Endothelial cell of hepatic sinusoid (primary cell): ENCODE data around the gene C1orf21.

Experiments used
- in situ Hi-C: cut with HindIII; loops from 2 replicates; pipeline ENCODE4 v1.10.0; 2017; ENCODE audit warnings: low sequenced_read_pairs

Gene C1orf21

GRCh38 chr1:184646178-184646701, 259.4 kb downstream of the C1orf21 start:
- in situ Hi-C loops: no loop called here

- in situ Hi-C loops: no loop called here
Measured at GRCh38 chr1:184646824-184647223, 260.0 kb downstream of the C1orf21 start.

DNA sequence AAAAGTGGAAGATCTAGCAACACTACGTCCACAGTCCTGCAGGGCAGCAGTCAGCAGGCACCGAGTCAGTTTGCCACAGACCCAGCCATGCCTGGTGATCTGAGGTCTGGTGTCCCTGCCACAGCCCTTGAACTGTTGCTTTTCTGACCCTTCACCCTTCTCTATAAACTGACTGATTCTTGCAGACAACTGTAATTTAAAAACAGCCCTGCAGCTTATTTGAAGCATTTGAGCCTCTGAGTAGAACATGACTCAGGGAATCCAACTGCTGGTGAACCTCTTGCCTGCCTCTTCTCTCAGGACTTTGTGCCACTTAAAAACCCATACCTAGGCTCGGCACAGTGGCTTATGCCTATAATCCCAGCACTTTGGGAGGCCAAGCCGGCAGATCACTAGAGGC, 260.6 kb downstream of the C1orf21 start:
- in situ Hi-C loops: no loop called here

- in situ Hi-C loops: no loop called here
Measured at GRCh38 chr1:184648160-184648855, 261.5 kb downstream of the C1orf21 start.

- in situ Hi-C loops: no loop called here
Measured at GRCh38 chr1:184648856-184649201, 262.0 kb downstream of the C1orf21 start.

- in situ Hi-C loops: no loop called here
Measured at GRCh38 chr1:184649451-184649888, 262.6 kb downstream of the C1orf21 start.

GRCh38 chr1:184650177-184650866, 263.5 kb downstream of the C1orf21 start:
- in situ Hi-C loops: no loop called here

DNA sequence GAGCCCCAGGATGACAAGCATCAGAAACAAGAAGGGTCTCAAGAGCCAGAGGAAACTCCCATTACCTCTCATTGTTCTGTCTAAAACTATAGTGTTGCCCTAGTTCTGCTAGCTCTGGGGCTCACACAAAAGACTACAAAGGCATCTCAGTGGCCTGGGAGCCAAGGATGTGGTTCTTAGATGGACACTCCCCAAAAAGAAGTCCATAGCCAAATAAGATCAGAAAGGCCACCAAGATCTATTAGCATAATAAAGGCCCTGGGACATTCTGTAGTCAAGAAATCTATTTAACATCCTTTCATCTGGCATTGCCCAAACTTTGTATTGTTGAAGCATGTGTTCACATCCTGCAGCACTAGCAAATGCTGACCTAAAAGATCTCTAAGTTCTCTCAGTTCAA, 268.4 kb downstream of the C1orf21 start:
- in situ Hi-C loops: no loop called here

GRCh38 chr1:184656221-184656620, 269.4 kb downstream of the C1orf21 start:
- in situ Hi-C loops: no loop called here

DNA sequence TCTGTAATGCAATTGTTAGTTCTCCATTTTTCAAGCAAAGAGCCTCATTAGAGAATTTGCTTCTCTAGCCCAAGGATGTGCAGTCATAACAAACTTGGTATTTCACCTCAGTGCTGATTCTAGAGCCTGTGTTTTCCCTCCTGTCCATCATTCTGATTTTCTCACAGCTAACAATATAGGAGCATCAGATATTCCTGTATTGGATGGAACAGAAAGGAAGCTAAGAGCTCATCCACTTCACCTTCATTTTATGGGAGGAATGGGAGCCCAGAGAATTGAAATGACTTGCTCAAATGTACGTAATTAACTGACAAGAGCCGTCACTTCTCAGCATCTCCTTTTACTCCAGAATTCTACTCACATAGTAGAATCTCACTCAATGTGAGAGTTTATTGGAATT, 271.2 kb downstream of the C1orf21 start:
- in situ Hi-C loops: no loop called here

GRCh38 chr1:184660462-184661191, 273.8 kb downstream of the C1orf21 start:
- in situ Hi-C loops: loop anchor here (10.0 kb wide), 1 partner anchor 416 kb away; no protein-coding TSS in a partner anchor

DNA sequence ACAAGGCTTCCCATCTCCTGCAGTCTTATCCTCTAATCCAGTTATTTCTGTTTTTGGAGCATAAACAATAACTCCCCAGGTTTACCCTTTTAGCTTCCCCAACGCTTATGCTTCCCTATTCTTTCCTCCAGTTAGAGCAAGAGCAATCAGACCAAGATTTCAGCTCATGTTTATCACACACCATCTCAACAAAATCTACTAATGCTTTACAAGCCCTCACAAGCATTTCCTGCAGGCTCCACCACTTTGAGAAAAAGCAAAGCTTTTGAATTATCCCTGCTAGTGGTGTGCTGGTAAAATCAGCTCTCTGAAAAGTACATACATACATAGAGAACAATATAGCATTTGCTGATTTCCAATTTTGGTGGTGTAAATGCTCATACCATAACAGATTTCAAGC, 275.0 kb downstream of the C1orf21 start:
- in situ Hi-C loops: loop anchor here (10.0 kb wide), 1 partner anchor 417 kb away; no protein-coding TSS in a partner anchor

- in situ Hi-C loops: loop anchor here (10.0 kb wide), 1 partner anchor 419 kb away; no protein-coding TSS in a partner anchor
Measured at GRCh38 chr1:184664042-184664660, 277.3 kb downstream of the C1orf21 start.

DNA sequence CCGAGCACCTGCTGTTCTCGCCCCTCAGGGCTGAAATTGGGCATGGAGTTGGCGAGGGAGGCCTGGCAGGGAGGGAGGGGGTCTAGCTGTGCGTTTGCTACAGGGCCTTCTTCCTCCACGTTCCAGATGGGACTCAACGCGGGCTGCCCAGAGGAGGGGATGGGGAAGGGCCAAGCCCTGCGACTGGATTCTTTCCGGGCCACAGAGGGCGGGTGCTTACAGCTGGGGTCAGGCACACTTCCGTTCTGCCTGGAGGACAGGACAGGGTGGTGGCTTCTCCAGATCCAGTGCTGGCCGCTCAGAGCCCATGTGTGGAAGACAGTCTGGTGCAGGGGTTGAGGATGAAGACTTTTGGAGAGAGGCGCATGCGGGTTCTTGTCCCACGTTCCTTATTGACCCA, 277.8 kb downstream of the C1orf21 start:
- in situ Hi-C loops: loop anchor here (10.0 kb wide), 1 partner anchor 420 kb away; no protein-coding TSS in a partner anchor

GRCh38 chr1:184665360-184665759, 278.5 kb downstream of the C1orf21 start:
- in situ Hi-C loops: loop anchor here (10.0 kb wide), 1 partner anchor 421 kb away; no protein-coding TSS in a partner anchor

GRCh38 chr1:184669391-184669790, 282.6 kb downstream of the C1orf21 start:
- in situ Hi-C loops: loop anchor here (10.0 kb wide), 1 partner anchor 425 kb away; no protein-coding TSS in a partner anchor

- in situ Hi-C loops: no loop called here
Measured at GRCh38 chr1:184672013-184672726, 285.3 kb downstream of the C1orf21 start.

DNA sequence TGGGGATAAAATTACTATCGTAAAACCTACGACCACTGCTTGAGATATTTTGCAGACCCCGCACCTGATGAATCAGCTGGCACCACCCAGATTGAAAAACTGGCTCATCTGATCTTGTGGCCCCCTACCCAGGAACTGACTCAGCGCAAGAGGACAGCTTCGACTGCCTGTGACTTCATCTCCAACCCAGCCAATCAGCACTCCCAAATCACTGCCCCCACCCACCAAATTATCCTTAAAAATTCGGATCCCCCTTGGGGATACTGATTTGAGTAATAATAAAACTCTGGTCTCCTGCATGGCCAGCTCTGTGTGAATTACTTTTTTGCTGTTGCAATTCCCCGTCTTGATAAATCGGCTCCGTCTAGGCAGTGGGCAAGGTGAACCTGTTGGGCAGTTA, 286.5 kb downstream of the C1orf21 start:
- in situ Hi-C loops: no loop called here

DNA sequence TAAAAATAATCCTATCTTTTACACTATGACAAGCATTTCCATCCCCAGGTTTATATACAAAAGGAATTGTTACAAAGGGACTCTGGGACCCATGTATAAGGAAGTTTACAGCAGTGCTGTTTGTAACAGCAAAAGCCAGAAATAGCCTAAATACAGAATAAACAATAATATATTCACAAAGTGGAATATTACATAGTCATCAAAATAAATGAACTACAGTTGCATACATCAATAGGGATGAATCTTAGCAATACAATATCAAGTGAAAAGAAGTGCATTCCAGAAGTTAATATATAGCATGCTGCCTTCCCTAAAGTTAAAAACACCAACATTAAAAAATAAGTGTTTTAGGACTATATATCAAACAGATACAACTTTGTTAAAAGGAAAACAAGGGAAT, 290.5 kb downstream of the C1orf21 start:
- in situ Hi-C loops: no loop called here
